ENCODE data around the gene CDV3.

DNA sequence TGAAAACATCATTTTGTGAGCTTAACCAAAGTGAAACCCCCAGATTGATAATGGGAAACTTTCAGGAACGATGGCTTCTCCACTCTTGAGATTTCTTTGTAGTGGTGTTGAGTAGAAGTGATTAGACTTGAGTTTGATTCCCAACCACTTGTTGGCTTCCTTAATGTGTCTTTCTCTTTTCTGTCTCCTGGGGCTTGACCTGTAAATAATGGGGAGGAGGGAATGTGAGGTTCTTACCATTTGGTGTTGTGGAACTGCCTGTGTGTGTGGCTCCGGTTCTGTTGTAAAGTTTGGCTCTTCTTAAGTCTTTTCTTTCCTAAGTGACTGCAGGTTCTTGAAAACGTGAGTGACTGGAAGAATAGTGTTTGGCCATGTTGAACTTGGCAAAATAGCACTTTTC is 2.7 kb downstream of the CDV3 start:
- TF ChIP-seq, protein P1, sequence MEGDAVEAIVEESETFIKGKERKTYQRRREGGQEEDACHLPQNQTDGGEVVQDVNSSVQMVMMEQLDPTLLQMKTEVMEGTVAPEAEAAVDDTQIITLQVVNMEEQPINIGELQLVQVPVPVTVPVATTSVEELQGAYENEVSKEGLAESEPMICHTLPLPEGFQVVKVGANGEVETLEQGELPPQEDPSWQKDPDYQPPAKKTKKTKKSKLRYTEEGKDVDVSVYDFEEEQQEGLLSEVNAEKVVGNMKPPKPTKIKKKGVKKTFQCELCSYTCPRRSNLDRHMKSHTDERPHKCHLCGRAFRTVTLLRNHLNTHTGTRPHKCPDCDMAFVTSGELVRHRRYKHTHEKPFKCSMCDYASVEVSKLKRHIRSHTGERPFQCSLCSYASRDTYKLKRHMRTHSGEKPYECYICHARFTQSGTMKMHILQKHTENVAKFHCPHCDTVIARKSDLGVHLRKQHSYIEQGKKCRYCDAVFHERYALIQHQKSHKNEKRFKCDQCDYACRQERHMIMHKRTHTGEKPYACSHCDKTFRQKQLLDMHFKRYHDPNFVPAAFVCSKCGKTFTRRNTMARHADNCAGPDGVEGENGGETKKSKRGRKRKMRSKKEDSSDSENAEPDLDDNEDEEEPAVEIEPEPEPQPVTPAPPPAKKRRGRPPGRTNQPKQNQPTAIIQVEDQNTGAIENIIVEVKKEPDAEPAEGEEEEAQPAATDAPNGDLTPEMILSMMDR (IDR thresholded peaks at IDR 0.05 in 8 of 11, conservative IDR thresholded peaks at IDR 0.05 in 3 of 11), result no peak
- TF ChIP-seq POLR2A (IDR thresholded peaks at IDR 0.05) (no peak), POLR2AphosphoS5 (IDR thresholded peaks at IDR 0.05) (no peak)

Measured in spleen (tissue), 7 donors.